Glomerular visceral epithelial cell (primary cell): Measurements from ENCODE around the gene PLEK.
"Not testable (repeated sequence)": the region's sequence is repeated elsewhere in the genome, so short reads cannot be mapped to it uniquely, and the experiment has no call there.

ENCODE experiments used
- DNase-seq: peaks from one replicate; pipeline ENCODE4 v3.0.0-alpha.2; 2016; ENCODE audit errors: extremely low spot score

PLEK gene

GRCh38 chr2:68384485-68385107 lies 19.5 kb downstream of the PLEK start:
- DNase-seq: no peak

- no peak for DNase-seq
These were observed 20.3 kb downstream of the PLEK start for GRCh38 chr2:68385220-68385906.

- no peak for DNase-seq
These were observed 20.8 kb downstream of the PLEK start for GRCh38 chr2:68385907-68386287.

GRCh38 chr2:68386365-68386764 lies 21.3 kb downstream of the PLEK start:
- no peak for DNase-seq

GRCh38 chr2:68387408-68388350 lies 22.6 kb downstream of the PLEK start:
- no peak for DNase-seq

- no peak for DNase-seq
These were observed 23.3 kb downstream of the PLEK start for GRCh38 chr2:68388358-68388757.

GRCh38 chr2:68388772-68389171 lies 23.7 kb downstream of the PLEK start:
- no peak for DNase-seq

GRCh38 chr2:68390114-68390513 lies 25.0 kb downstream of the PLEK start:
- DNase-seq: no peak

GRCh38 chr2:68390586-68390985 lies 25.5 kb downstream of the PLEK start:
- DNase-seq: no peak

- DNase-seq: no peak
These were observed 26.0 kb downstream of the PLEK start for GRCh38 chr2:68391099-68391498.

GRCh38 chr2:68391869-68392268 lies 26.8 kb downstream of the PLEK start:
- no peak for DNase-seq

- DNase-seq: no peak
These were observed 31.0 kb downstream of the PLEK start for GRCh38 chr2:68396093-68396492.

- DNase-seq: not testable (repeated sequence)
These were observed 32.7 kb downstream of the PLEK start for GRCh38 chr2:68397704-68398263.

- DNase-seq: no peak
These were observed 38.1 kb downstream of the PLEK start for GRCh38 chr2:68403199-68403644.

- DNase-seq: no peak
These were observed 39.1 kb downstream of the PLEK start for GRCh38 chr2:68404164-68404563.

- no peak for DNase-seq
These were observed 40.1 kb downstream of the PLEK start for GRCh38 chr2:68404893-68405799.

- DNase-seq: no peak
These were observed 46.5 kb downstream of the PLEK start for GRCh38 chr2:68411397-68412126.

- no peak for DNase-seq
These were observed 47.2 kb downstream of the PLEK start for GRCh38 chr2:68412127-68412819.

GRCh38 chr2:68413466-68413865 lies 48.4 kb downstream of the PLEK start:
- no peak for DNase-seq

GRCh38 chr2:68414452-68414851 lies 49.4 kb downstream of the PLEK start:
- DNase-seq: no peak
